HT1080 (cell line): ENCODE measurements around the gene PPFIA4. TPM values are rescaled to one million over a fixed set of nuclear protein-coding genes. Genes with fewer than 3 reads are reported as not detected.
"Not testable (repeated sequence)": the region's sequence is repeated elsewhere in the genome, so short reads cannot be mapped to it uniquely, and the experiment has no call there.

Experiments
- DNase-seq: peaks from one replicate; pipeline ENCODE4 v3.0.0-alpha.2; 2015; ENCODE audit warnings: low read depth
- polyA plus RNA-seq, 2 experiments: library from polyadenylated mRNA; depleted of rRNA; stranded (reverse); fragments of >200 nt; gene quantifications; 2 replicates each; pipeline ENCODE4 v1.2.3, GENCODE V29; 2015
- total RNA-seq: library from RNA; depleted of rRNA; stranded (reverse); fragments of >200 nt; shearing (Covaris generic); gene quantifications from 2 replicates; pipeline ENCODE4 v1.2.3, GENCODE V29; 2014; rRNA removed

The PPFIA4 gene
- 1.3 and 2.4 TPM in 2 replicates for total RNA-seq
- polyA plus RNA-seq (2015; cell fraction: cytosol; rRNA removed), result 3.0 and 3.2 TPM in 2 replicates
- polyA plus RNA-seq (2015; cell fraction: nucleus; rRNA removed), result 34.5 and 34.6 TPM in 2 replicates

DNA sequence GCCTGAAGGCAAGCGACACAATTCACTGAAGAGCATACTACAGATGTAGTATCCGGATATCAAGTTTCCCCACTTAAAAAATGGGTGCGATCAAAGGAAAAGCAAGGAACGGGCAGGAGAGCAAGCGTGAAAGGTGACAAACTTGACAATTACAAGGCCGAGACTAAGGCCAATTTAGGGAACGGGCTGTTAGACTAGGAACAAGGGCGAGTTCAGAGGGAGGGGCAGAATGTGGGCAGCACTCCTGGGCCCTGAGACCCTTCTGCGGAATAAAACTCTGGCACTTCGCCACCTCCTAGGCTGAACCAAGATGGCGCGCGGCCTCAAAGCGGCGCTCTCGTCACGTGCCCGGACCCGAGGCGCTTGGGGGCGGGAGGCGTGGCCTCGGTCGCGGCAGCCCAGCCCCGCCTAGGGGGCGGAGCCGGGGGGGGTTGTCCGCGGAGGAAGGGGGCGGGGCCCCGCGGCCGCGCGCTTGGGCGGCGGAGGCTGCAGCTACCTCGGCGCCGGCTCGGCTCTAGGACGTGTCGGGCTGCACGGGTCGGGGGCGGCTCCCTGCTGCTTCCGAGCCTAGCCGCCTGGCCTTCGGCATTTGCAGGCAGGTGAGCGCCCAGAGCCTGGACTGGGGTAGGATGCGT, at the start of gene PPFIA4:
Gene PPFIA4, plus strand, starts transcription at position 461 of the 635 bp plus-strand sequence. CDS start 12,518 bp downstream, outside the sequence.
- peak; percentile 58 for DNase-seq

GRCh38 chr1:202976633-202977032, 49.7 kb upstream of the PPFIA4 start:
- no peak for DNase-seq

DNA sequence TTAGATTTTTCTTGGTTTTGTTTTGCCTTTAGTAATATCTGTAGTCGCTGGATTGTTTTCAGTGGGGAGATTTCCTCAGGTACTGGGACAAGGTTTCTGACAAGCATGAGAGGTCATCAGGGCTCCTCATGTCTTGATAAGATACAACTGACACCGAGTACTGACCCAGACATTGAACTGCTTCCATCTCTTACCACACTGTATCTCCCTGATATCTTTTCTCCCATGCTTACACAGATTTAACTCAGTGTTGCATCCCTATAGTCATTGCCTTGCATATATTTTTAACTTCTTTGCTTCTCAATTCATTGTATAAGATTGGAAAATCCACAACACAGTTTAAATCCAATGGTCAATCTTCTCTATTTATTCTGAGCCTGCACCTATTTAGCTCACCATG, 46.8 kb upstream of the PPFIA4 start:
- no peak for DNase-seq

DNA sequence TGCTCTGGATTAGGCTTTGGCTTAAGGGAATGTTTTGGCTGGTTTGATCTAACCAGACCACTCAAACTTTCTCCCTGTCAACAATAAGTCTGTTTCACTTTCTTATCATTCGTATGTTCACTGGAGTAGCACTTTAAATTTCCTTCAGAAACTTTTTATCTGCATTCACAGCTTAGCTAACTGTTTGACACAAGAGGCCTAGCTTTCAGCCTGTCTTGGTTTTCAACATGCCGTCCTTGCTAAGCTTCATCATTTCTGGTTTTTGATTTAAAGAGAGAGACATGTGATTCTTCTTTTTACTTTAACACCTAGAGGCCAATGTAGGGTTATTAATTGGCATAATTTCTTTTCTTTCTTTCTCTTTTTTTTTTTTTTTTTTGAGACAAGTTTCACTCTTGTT, 44.4 kb upstream of the PPFIA4 start:
- DNase-seq, result no peak

DNA sequence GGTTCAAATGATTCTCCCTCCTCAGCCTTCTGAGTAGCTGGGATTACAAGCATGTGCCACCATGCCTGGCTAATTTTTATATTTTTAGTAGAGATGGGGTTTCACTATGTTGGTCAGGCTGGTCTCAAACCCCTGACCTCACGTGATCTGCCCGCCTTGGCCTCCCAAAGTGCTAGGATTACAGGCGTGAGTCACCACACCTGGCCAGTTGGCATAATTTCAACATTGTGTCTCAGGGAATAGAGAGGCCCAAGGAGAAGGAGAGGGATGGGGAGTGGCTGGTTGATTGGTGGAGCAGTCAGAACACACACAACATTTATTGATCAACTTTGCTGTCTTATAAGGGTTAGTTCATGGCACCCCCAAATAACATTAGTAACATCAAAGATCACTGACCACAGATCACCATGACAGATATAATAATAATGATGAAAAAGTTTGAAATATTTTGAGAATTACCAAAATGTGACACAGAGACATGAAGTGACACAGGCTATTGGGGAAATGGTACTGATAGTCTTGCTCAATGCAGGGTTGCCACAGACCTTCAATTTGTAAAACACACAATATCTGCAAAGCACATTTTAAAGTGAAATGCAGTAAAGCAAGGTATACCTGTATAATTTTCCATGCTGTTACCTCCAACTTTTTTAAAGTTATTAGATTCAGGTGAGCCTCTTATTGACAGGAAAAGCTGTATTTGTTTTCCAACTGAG, 43.4 kb upstream of the PPFIA4 start:
- DNase-seq, result peak; percentile 23

DNA sequence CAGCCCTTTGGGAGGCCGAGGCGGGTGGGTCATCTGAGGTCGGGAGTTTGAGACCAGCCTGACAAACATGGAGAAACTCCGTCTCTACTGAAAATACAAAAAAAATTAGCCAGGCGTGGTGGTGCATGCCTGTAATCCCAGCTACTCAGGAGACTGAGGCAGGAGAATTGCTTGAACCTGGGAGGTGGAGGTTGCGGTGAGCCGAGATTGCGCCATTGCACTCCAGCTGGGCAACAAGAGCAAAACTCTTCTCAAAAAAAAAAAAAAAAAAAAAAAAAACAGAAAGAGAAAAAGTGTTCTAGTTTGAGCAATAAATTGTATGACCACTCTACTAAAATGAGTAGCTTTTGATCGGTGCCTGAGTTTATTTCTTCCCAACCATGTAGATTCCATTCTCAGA, 40.2 kb upstream of the PPFIA4 start:
- DNase-seq, result not testable (repeated sequence)

DNA sequence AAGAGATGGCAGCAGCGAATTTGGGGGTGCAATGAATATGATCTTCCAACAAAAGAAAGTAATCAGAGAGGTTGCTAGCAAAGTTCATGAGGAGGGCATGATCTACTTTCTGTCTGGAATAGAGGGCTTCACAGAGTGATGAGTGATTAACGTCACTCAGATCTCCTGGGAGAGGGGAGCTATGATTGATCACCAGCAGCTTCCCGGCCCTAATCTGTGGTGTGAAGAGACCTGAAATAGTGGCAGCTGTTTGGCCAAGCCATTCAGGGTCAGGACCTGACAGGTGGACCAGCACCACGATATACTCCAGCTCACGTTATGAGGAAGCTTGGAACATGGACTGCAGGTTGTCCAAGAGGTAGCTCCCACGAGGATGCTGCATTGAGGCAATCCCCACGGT, 39.0 kb upstream of the PPFIA4 start:
- no peak for DNase-seq

DNA sequence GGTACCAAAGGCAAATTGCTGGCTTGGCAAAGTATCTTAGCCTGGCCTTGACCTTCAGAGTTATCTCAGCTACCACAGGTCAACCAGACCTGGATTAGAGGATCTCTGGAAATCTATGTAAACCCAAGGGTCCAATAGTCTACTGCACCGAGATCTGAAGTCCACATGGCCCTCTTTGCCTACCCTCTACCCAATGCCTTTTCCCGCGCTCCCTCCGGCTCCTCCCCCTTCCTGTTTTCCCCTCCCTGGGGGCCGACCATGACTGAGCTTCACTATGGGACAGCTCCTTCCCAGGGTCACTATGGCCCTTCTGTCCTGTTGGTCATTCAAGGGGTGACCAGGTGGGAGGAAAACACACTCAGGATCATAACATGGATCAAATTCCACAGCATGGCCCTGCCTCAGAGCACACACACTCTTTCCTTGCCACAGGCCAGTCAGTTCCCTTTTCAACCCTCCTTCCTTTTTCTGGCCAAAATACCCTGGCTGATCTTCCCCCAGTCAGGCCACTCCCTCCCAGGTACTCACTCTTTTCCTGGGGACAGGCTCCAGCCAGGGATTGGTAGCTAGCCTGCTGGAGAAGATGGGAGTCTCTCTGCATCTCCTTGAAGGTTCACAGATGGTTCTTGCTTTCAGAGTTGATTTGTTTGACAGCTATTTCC, 38.2 kb upstream of the PPFIA4 start:
- no peak for DNase-seq

DNA sequence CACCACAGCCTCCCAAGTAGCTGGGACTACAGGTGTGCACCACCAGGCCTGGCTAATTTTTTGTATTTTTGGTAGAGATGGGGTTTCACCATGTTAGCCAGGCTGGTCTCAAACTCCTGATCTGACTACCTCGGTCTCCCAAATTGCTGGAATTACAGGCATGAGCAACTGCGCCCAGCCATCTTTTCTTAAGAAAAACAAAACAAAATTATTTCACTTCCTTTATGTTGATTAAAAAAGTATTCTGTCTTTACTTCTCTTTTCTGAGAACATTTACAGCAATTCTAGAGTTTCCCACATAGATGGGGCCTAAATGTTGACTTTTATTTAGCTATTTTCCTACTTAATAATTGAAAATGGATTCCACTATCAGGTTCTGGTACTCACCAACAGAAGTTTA, 36.4 kb upstream of the PPFIA4 start:
- no peak for DNase-seq

DNA sequence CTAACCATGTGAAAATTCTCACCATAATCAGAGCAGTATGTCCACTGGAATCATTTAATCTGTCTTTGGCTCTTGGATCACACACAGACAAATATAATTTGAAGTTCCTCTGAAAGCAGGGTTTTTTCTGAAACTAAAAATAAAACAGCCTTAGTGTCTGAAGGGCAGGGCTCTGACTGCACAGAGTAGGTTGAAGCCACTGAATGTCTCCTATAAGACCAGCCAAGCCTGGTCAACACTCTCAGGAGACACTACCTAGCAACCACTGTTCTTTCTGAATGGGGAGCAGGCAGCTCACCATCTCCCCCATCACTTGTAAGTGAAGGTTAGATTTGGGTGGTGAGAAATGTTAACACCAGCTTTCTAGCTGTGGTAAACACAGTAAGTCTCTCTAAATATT, 35.2 kb upstream of the PPFIA4 start:
- DNase-seq, result no peak

- no peak for DNase-seq
Measured at GRCh38 chr1:202994756-202995155, 31.5 kb upstream of the PPFIA4 start.

DNA sequence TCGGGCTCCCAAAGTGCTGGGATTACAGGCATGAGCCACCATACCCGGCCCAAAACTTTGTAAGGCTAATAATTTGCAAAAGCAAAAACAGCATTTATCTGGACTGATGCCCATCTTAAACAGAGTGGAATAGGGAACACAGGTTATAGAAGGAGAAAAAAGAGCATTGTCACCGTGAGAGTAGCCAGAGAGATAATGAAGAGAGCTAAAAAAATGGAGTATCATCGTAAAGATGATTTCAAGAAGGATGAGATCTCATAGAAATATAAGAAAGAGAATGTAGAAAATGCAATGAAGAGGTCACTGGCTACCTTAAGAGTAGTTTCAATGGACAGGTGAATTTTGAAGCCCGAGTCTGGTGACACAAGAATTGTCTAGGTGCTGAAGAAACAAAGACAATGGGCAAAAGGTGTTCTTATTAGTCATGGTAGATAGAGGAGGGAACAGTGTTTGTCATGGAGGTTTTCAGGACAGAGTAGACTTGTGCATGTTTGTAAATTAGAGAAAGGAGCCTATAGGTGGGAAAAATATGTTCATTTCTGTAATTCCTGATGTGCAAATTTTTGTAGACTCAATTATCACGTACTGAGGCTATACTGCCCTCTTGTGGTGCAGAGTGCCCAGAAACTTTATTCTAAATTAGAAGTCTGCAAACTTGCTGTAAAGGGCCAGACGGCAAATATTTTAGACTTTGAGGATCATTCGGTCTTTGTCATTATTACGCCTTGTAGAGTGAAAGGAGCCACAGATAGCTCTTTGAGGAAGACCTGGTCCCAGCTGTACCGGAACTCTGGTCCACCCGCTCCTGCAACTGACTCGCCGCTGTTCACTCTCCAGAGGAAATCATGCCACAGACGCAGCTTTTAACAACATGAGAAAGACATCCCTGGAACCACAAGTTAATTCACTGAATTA, 27.2 kb upstream of the PPFIA4 start:
- DNase-seq, result peak; percentile 51

DNA sequence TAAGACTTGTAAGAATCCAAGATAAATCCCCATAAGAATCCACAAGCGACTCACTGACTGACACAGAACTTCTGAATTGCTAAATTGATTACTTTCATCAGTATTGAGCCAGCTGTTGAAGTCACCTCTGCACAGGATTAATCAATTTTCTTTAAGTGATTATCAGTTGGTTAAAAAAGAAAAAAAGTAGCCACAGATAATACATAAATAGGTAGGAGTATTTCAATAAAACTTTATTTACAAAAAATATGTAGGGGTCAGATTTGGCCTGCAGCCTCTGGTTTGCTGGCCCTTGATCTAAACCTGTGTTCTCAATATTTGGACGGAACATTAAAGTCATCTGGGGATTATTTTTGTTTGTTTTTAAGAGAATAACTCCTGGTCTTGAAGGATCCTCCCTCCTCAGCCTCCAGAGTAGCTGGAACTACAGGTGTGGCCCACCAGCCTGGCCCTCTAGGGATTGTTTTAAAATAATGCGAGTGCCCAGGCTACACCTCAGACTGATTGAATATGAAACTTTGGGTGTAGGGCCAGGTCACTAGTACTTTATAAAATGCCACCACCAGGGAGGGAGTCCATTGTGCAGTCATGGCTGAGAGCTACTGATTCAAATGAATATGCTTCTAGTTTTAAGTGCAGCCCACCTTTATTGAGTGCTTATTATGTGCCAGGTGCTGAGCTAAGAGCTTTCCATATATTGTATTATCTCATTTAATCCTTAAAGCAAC, 25.9 kb upstream of the PPFIA4 start:
- no peak for DNase-seq

DNA sequence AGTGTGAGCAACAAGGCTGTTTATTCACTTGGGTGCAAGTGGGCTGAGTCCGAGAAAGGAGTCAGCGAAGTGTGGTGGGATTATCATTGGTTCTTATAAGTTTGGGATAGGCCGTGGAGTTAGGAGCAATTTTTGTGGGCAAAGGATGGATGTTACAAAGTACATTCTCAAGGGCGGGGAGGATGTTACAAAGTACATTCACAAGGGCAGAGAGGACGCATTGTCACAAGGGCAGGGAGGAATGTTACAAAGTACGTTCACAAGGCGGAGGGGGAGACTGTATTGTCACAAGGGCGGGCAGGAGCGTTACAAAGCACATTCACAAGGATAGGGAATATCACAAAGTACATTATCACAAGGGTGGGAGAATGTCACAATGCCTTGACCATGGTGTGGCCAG, 24.3 kb upstream of the PPFIA4 start:
- DNase-seq, result no peak

DNA sequence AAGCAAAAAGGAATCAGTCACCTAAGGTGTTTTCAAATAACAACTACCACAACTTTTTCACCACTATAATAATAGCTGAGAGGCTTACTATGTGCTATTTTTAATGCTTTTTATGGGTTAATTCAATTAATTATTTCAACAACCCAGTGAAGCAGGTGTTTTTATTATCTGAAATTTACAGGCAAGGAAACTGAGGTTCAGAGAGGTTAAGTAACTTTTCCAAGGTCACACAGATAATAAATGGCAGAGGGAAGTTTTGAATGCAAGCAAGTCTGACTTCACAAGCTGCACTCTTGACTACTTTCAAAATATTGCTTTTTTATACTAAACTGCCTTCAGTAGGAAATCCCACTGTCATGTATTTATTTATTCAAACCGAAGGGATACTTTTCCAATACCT, 23.3 kb upstream of the PPFIA4 start:
- DNase-seq, result no peak

- not testable (repeated sequence) for DNase-seq
Measured at GRCh38 chr1:203005395-203006142, 20.7 kb upstream of the PPFIA4 start.

GRCh38 chr1:203006948-203007871, 19.1 kb upstream of the PPFIA4 start, which contains the start of gene TMEM183A:
TSS of gene TMEM183A (plus strand) at chr1:203007374. CDS start at chr1:203007466, 92 bp downstream.
- peak; percentile 93 for DNase-seq

- DNase-seq, result no peak
Measured at GRCh38 chr1:203009185-203009584, 17.1 kb upstream of the PPFIA4 start.

DNA sequence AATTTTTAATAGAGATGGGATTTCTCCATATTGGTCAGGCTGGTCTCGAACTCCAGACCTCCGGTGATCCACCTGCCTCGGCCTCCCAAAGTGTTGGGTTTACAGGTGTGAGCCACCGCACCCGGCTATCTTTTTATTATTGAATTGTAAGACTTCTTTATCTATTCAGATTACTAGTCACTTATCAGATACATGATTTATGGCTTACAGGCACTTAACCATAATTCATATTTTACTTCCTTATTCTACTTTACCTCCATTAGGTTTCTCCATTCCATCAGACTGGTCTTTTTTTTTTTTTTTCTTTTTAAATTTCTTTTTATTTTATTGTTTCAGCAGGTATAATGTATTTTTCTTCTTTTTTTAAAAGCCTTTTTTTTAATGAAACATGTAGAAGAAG, 14.7 kb upstream of the PPFIA4 start:
- no peak for DNase-seq
